GM12891 (cell line): ENCODE results near the gene IRGC.
"Not testable (repeated sequence)": the region's sequence is repeated elsewhere in the genome, so short reads cannot be mapped to it uniquely, and the experiment has no call there.

ENCODE experiments used
- DNase-seq: peaks from one replicate; pipeline ENCODE4 v3.0.0; 2011; ENCODE audit warnings: low spot score; ENCODE audit not compliant: insufficient read length
- FAIRE-seq: peaks from 2 replicates; lab custom pipeline; 2011; peaks lifted over from hg19 to GRCh38; lab: Jason Lieb, UNC
- PAX5 ChIP-seq: IDR thresholded peaks from 2 replicates; pipeline ENCODE4 v1.6.1; 2011; ENCODE audit warnings: low read length, moderate library complexity, mild to moderate bottlenecking; ENCODE audit not compliant: insufficient read depth, severe bottlenecking
- POLR2A ChIP-seq: IDR thresholded peaks from 2 replicates; pipeline ENCODE4 v1.6.1; 2011; ENCODE audit warnings: low read depth, low read length, control low read depth
- POLR2AphosphoS5 ChIP-seq: IDR thresholded peaks from 2 replicates; pipeline ENCODE4 v1.6.1; 2011; ENCODE audit warnings: low read depth, low read length, control low read depth
- POU2F2 ChIP-seq: IDR thresholded peaks from 2 replicates; pipeline ENCODE4 v1.6.1; 2011; ENCODE audit warnings: low read depth, mild to moderate bottlenecking, control low read depth, low read length, moderate library complexity
- SPI1 ChIP-seq: IDR thresholded peaks from 2 replicates; pipeline ENCODE4 v1.6.1; 2011; ENCODE audit warnings: low read depth, low read length, control low read depth
- TAF1 ChIP-seq: IDR thresholded peaks from 2 replicates; pipeline ENCODE4 v1.6.1; 2011; ENCODE audit warnings: low read depth, low read length, control low read depth

Gene IRGC

DNA sequence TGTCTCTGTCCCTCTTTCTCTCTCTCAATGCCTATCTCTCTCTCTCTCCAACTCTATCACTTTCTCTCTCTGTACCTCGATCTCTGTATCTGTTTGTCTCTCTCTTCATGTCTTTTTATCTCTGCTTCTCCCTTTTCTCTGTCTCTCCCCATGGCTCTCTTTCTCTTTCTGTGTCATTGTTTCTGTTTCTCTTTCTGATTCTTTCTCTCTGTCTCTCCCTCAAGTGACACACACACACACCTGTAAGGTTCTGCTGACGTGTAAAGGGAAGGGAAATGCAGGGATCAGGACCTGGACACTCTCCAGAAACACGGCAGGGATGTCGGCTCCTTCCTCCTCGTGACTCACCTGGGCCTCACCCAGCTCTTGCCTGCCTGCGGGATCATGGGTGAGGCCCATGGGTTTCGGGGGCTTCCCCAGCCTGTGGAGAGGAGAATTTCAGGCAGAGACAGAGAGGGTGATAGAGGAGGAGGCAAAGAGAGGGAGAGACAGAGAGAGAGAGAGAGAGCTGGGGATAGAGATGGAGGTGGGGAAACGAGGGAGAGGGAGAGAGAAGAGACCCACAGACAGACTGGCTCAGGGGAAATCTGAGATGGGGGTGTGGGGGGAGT, 40.5 kb upstream of the IRGC start:
- FAIRE-seq: peak; percentile 43
- no peak for TF ChIP-seq PAX5
- no peak for TF ChIP-seq POU2F2
- TF ChIP-seq POLR2AphosphoS5: no peak
- no peak for TF ChIP-seq SPI1
- TF ChIP-seq POLR2A: no peak
- TF ChIP-seq TAF1: no peak
- no peak for DNase-seq

DNA sequence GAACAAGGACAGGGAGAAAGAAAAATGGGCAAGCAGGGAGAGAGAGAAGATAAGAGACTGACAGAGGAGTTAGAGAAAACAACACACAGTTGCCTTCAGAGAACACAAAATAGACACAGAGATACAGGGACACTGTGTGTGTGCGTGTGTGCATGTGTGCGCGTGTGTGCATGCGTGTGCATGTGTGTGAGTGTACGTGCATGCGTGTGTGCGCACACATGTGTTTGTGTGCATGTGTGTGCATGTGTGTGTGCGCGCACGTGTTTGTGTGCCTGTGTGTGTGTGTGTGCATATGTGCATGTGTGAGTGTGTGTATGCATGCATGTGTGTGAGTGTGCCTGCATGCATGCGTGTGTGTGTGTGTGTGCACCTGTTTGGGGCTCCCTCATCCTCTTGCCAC, 40.0 kb upstream of the IRGC start:
- no peak for DNase-seq
- no peak for FAIRE-seq
- 0 out of 2 replicates have a peak, but pooled peaks have one; percentile 21 for TF ChIP-seq POU2F2
- TF ChIP-seq PAX5: no peak

DNA sequence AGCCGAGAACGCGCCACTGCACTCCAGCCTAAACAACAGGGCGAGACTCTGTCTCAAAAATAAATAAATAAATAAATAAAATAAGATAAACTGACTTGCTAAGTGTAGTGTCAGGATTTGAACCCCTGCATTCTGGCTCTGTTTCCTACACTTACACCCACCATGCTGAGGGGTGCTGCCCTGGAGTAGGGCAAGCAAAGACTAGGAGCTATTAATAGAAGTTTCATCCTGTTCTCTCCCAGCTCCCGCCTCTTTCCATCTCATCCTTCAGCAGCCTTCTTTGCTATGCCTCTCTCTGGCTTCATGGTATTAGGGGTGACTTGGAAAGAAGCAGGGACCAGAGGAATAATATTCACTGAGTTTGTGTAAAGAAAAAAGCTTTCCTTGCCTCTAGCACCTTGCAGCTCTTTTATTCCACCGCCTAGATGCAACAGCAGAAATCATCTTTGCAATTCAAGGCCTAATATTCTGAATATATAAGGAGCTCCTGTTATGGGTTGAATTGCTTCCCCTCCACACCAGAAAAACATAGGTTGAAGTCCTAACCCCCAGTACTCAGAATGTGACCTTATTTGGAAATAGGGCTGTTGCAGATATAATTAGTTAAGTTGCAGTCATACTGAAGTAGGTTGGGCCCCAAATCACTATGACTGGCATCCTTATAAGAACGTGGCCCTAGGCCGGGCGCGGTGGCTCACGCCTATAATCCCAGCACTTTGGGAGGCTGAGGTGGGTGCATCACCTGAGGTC, 37.2 kb upstream of the IRGC start:
- FAIRE-seq: no peak
- no peak for DNase-seq
- TF ChIP-seq POU2F2: no peak
- TF ChIP-seq PAX5: no peak
- TF ChIP-seq POLR2A: no peak
- no peak for TF ChIP-seq SPI1
- TF ChIP-seq TAF1: no peak
- TF ChIP-seq POLR2AphosphoS5: no peak

DNA sequence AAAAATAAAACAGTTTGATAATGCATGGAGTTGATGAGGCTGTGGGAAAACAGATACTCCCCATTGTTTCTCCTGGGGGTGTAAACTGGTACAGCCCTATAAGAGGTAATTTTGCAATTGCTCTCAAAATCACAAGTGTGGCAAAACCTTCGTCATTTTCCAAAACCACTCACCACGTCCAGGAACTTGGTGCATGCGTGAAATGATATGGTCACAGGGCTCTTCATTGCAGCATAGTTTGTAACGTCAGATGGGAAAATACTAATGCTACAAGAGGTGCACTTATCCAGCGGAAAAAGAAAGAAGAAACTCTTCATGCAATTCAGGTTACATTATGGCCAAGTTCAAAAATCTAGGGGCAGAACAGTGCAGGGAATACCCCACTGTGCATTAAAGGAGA, 34.1 kb upstream of the IRGC start:
- DNase-seq (no peak), FAIRE-seq (no peak)
- TF ChIP-seq PAX5 (no peak), POLR2A (no peak), POLR2AphosphoS5 (no peak), SPI1 (no peak), POU2F2 (no peak), TAF1 (no peak)

DNA sequence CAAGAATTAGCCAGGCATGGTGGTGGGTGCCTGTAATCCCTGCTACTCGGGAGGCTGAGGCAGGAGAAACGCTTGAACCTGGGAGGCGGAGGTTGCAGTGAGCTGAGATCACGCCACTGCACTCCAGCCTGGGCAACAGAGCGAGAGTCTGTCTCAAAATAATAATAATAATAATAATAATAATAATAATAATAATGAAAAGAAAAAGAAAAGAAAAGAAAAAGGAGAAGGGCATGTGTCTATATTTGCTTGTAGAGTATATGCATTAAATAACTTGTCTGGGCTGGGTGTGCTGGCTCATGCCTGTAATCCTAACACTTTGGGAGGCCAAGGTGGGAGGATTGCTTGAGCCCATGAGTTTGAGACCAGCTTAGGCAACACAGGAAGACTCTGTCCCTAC, 33.6 kb upstream of the IRGC start:
- not testable (repeated sequence) for FAIRE-seq, DNase-seq

DNA sequence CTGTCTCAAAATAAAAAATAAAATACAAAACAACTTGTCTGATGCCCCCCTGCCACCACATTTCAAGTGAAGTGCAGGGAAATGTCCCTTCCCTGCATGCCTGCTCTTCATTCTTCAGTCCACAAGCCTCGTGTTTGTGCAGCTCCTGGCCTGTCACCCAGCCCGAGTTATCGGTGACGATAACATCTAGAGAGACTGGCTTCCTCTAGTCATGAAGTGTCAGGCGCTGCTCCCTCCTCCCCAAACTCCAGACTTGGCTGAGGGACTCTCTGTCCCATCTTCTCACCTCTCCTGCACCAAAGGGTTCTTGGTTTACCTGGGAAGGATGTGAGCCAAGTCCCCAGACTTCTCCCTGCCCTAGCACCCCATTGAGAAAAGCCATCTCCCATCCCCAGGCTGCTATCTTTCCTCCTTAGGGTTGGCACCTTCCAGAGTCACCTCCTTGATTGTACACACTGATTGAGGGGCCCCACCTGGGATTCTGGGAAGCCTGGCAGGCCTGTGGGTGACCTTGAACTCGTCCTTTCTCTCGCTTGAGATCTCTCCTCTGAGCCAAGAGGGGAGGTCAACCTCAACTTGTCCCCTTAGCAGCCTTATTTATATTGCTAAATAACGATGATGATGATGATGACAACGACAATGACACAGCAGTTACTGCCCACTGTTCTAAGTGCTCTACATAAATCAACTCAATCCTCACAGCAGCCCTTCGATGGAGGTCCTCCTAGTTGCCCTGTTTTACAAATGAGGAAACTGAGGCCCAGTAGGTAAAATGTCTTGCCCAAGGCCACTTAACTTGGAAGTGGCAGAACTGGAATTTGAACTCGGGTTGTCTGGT, 32.8 kb upstream of the IRGC start:
- FAIRE-seq (no peak), DNase-seq (no peak)
- TF ChIP-seq TAF1 (no peak), PAX5 (no peak)

DNA sequence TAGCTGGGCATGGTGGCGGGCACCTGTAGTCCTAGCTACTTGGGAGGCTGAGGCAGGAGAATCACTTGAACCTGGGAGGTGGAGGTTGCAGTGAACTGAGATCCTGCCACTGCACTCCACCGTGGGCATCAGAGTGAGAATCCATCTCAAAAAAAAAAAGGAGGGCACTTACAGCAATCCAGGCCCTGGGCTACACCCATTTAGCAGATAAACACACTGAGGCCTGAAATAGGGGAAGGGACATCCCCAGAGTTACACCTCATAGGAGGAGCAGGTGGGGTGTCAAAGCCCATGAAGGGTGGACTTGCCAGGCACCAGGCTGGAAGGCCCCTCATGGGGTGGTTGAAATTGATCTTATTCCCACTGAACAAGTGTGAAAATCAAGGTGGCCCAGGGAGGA, 32.0 kb upstream of the IRGC start:
- TF ChIP-seq TAF1 (no peak), POLR2AphosphoS5 (no peak), SPI1 (no peak), POLR2A (no peak), POU2F2 (no peak), PAX5 (no peak)
- FAIRE-seq: no peak
- no peak for DNase-seq

DNA sequence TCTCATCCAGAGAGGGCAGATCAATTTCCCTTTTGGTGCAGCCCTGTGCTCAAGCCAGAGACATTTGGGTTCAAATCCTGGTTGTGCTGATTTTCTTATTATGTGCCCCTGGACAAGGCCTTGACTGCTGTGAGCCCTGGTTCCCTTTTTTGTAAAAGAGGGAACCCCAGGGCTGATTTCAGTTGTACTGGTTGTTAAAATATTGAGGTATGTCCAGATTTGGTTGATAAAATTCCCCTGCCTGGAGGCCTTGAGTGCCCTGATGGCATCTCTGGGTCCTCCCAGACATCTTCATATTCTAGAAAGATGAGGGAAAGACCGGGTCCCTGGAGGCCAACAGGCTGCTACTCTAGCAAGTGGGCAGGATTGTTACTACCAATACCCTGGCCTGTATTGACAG, 31.6 kb upstream of the IRGC start:
- no peak for TF ChIP-seq POLR2AphosphoS5
- no peak for DNase-seq
- no peak for FAIRE-seq

DNA sequence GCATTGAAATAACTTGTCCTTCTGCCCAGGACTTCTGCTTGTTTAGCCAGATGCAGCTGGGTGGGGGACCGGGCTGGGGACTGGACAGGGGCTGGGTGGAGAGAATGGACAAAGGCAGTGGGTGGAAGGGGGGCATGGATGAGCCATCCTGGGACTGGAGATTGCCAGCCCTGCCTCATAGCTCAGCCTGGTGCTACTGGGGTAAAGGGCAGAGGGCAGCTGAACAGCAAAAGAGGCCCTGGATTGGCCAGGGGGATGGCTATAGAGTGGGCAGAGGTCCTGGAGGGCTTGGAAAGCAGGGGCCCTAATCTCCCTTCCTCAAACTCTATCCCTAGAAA, 28.2 kb upstream of the IRGC start:
- TF ChIP-seq TAF1 (no peak), POLR2A (no peak), SPI1 (no peak), PAX5 (no peak), POLR2AphosphoS5 (no peak), POU2F2 (no peak)
- no peak for FAIRE-seq
- no peak for DNase-seq

DNA sequence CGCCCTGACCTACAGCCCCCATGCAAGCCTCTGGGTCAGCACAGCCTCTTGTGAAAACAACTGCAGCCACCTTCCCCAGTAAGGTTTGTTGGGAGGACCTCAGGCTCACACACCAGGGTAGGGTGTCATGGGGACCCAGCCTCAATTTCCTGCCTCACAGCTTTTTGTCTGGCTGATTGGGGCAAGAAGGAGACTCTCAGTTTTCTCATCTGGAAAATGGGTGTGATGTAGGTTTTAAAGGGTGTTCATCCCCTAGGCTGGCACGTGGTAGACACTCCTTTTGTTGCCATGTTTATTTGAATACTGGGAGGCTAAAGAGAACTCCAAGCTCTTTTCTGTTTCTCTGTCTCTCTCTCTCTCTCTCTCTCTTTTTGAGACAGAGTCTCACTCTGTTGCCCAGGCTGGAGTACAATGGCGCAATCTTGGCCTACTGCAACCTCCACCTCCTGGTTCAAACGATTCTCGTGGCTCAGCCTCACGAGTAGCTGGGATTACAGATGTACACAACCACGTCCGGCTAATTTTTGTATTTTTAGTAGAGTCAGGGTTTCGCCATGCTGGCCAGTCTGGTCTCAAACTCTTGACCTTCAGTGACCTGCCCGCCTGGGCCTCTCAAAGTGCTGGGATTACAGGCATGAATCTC, 27.7 kb upstream of the IRGC start:
- DNase-seq (no peak), FAIRE-seq (no peak)
- no peak for TF ChIP-seq PAX5
- no peak for TF ChIP-seq POLR2AphosphoS5
- TF ChIP-seq SPI1: no peak
- TF ChIP-seq TAF1: no peak
- no peak for TF ChIP-seq POLR2A
- TF ChIP-seq POU2F2: no peak
